Superior temporal gyrus (tissue), 1 donor: Measurements from ENCODE around the gene HIGD2A.

Source experiments
- DNase-seq: peaks from one replicate; pipeline ENCODE4 v3.0.0-alpha.2; 2016; ENCODE audit errors: extremely low spot score

Gene HIGD2A

GRCh38 chr5:176369934-176370711 lies 18.4 kb upstream of the HIGD2A start:
- DNase-seq: no peak

GRCh38 chr5:176371621-176372539 lies 16.7 kb upstream of the HIGD2A start:
- DNase-seq: peak; percentile 44

- DNase-seq: no peak
Measured at GRCh38 chr5:176373100-176373818, 15.3 kb upstream of the HIGD2A start.

- no peak for DNase-seq
Measured at GRCh38 chr5:176379881-176380280, 8.7 kb upstream of the HIGD2A start.

DNA sequence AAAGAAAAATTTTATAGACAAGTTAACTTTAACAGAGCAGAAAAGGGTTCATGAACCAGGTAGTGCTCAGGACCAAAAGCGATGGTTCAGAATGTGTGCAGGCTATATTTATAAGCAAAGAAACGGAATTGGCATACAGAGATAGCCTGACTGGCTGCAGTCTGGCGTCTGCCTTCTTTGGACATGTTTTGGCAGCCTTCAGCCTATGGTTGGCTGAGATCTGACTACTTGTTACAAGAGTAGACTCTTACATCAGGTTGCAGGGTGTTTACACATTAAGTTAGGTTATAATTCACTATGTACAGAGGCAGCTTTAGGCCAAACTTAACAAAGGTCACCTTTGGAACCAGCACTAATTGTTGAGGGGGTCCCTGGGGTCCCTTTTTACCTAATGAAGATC lies 7.1 kb upstream of the HIGD2A start:
- no peak for DNase-seq

DNA sequence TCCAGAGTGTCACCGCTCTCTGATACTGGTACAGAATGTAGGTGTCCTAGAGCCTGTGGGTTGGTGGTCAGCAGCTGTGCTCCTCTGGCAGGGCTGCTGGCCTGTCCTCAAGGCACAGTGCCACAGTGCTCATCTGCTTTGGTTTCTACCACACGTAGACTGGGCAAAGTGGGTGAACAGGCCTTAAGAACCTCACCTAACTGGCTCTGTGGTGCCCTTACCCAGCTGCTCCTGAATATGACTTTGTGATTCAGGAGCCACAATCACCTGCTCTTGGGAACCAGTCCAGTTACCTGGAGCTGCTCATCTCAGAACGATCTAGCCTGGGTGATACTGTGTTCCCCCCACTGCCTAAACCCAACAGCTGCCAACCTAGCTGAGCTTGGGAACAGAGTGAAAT lies 6.6 kb upstream of the HIGD2A start:
- DNase-seq: no peak

- no peak for DNase-seq
Measured at GRCh38 chr5:176382721-176383120, 5.8 kb upstream of the HIGD2A start.

GRCh38 chr5:176383248-176383905 lies 5.2 kb upstream of the HIGD2A start:
- DNase-seq: no peak

GRCh38 chr5:176383961-176384360 lies 4.6 kb upstream of the HIGD2A start:
- no peak for DNase-seq

GRCh38 chr5:176384366-176384930 lies 4.1 kb upstream of the HIGD2A start:
- DNase-seq: no peak

- DNase-seq: no peak
Measured at GRCh38 chr5:176384991-176385390, 3.6 kb upstream of the HIGD2A start.

- no peak for DNase-seq
Measured at GRCh38 chr5:176386491-176386890, 2.1 kb upstream of the HIGD2A start.

- no peak for DNase-seq
Measured at GRCh38 chr5:176387384-176387925, 1.1 kb upstream of the HIGD2A start.

DNA sequence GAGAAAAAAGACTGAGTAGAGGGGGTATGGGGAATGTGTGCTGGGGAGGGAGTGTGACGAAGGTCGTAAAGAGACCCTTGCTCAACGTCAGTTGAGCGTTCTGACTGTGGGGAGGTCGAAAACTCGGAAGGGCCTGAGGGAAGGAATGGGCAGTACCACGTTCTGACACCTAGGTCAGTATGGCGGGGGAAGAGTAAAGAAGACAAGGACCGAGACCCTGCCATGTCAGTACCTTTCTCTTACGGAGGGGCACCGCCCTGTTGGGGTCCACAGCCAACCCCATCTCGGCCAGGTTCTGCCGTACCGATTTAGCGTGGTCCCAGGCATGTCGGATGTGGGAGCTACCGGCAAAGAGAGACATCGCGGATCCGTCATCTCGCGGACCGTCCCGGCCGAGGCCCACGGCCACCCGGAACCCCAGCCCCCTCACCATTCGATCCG lies 528 bp upstream of the HIGD2A start:
- DNase-seq: no peak

GRCh38 chr5:176389135-176390123 lies 878 bp downstream of the HIGD2A start:
- peak; percentile 38 for DNase-seq

DNA sequence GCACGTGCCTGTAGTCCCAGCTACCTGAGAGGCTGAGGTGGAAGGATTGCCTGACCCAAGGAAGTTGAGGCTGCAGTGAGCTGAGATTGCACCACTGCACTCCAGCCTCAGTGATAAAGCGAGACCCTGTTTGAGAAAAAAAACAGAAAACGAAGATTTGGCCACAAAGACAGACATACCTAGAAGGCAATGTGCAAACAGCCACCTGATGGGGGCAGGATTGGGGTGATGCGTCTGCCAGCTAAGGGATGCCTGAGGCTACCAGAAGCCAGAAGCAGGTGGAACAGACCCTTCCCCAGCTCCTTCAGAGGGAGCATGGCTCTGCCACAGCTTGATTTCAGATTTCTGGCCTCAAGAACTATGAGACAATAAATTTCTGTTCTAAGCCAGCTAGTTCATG lies 2.9 kb downstream of the HIGD2A start:
- no peak for DNase-seq

DNA sequence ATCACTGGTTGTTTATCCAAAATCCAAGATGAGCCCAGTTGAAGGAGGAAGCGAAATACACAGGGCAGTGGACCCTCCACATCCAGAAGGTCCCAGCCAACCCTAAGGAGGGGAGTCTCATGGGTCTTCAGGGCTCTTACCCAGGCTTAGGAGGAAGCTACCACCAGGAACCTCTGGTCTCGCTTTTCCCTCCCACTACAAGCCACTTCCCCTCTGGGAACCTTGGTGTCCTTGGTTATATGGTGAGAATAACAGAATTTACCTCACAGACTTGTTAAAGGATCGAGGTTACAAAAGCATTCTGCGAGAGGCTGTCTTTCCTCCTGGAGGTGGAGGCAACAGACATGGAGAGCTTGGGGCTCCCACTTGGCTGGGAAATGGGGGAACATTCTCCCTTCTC lies 3.4 kb downstream of the HIGD2A start:
- DNase-seq: no peak

GRCh38 chr5:176392526-176392925 lies 4.0 kb downstream of the HIGD2A start:
- DNase-seq: no peak

DNA sequence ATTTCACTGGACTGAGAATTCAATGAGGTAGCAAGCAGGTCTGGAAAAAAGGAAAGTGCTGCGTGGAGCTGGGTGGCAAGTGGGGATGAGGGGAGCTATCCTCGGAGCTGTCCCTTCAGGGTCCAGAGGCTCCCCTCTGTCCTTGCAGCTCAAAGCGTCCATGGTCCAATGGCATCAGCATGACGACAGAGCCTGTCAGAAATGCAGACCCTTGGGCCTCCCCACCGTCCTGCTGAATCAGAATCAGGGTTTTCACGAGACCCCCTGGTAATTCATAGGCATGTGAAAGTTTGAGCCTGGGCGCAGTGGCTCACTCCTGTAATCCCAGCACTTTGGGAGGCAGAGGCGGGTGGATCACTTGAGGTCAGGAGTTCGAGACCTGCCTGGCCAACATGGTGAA lies 5.5 kb downstream of the HIGD2A start:
- no peak for DNase-seq
